K562 (cell line): Measurements from ENCODE around the gene PSMG3. TPM values are rescaled to one million over a fixed set of nuclear protein-coding genes. Genes with fewer than 3 reads are reported as not detected.

Experiments
- ATAC-seq: fragments of 200-7000 bp; cut with Tn5 transposase; 3 replicates; pipeline ENCODE4 v1.9.1; 2020; ENCODE audit warnings: moderate library complexity
- BruUV-seq: library from RNA; stranded (reverse); fragments of 400-500 nt; replicated peaks from 2 replicates; lab custom pipeline; 2021; lab: Mats Ljungman, UMichigan
- CTCF ChIA-PET: fragments of 300-600 bp; formaldehyde crosslinking; extraction: SDS; loops from one replicate; lab custom pipeline; 2021; ENCODE audit warnings: low intra/inter-chr PET ratio; lab: Yijun Ruan, JAX
- POLR2A ChIA-PET: fragments of 300-600, 350-650 bp; sonication (Branson Sonifier 250); formaldehyde crosslinking; extraction: SDS; loops from one replicate; lab custom pipeline; 2021; ENCODE audit warnings: antibody characterized with exemption, inconsistent platforms; lab: Yijun Ruan, JAX
- DNase-seq, 4 experiments: peaks; one replicate each; pipeline versions ENCODE4 v3.0.0 to v3.0.0-alpha.2; 2011 to 2018; ENCODE audit warnings: low spot score in 3 of 4, mixed read lengths in 3 of 4; ENCODE audit errors: extremely low read depth in 1 of 4
- FAIRE-seq: peaks from 2 replicates; lab custom pipeline; 2011; peaks lifted over from hg19 to GRCh38; lab: Jason Lieb, UNC
- H2AFZ ChIP-seq: 2 replicates; pipeline ENCODE4 v1.6.0; 2011; ENCODE audit warnings: low read depth, low read length, control low read depth, inconsistent platforms
- H3K27ac ChIP-seq: fragments of 200-600 bp; 3 replicates; pipeline ENCODE4 v1.8.0; 2011; ENCODE audit warnings: low read depth, mild to moderate bottlenecking, control low read depth, inconsistent platforms, low read length, moderate library complexity, mixed read lengths; ENCODE audit errors: extremely low read depth
- H3K27me3 ChIP-seq, 2 experiments: fragments of 300-600 bp in 1 of 2; 2 replicates in 1 of 2; 3 replicates in 1 of 2; pipeline versions ENCODE4 v1.6.0 to v1.8.0; 2011; ENCODE audit warnings: inconsistent platforms in 2 of 2, low read length in 2 of 2, mild to moderate bottlenecking in 1 of 2, mixed read lengths in 1 of 2, moderate library complexity in 1 of 2; ENCODE audit not compliant: control insufficient read depth in 2 of 2, insufficient read depth in 2 of 2
- H3K36me3 ChIP-seq: fragments of 300-600 bp; 3 replicates; pipeline ENCODE4 v1.8.0; 2011; ENCODE audit warnings: mild to moderate bottlenecking, low read length, inconsistent platforms; ENCODE audit not compliant: control insufficient read depth, insufficient read depth
- H3K4me1 ChIP-seq, 2 experiments: fragments of 200-600 bp in 1 of 2; replicated peaks in 1 of 2; 2 replicates in 1 of 2; 3 replicates in 1 of 2; pipeline versions ENCODE4 v1.5.1 to v1.8.0; 2011; ENCODE audit warnings: inconsistent platforms in 2 of 2, low read length in 2 of 2, mild to moderate bottlenecking in 1 of 2, mixed read lengths in 1 of 2, moderate library complexity in 1 of 2; ENCODE audit not compliant: control insufficient read depth in 2 of 2, insufficient read depth in 2 of 2
- H3K4me2 ChIP-seq: 2 replicates; pipeline ENCODE4 v1.6.1; 2011; ENCODE audit warnings: low read length, control low read depth, inconsistent platforms, mixed read lengths; ENCODE audit not compliant: insufficient read depth
- H3K4me3 ChIP-seq: fragments of 200-600 bp; sonication (generic), shearing (Covaris generic); 2 replicates; pipeline ENCODE4 v1.5.1; 2016; ENCODE audit warnings: control low read depth, inconsistent platforms
- H3K79me2 ChIP-seq: fragments of 200-600 bp; 3 replicates; pipeline ENCODE4 v1.8.0; 2011; ENCODE audit warnings: low read length, inconsistent platforms; ENCODE audit not compliant: control insufficient read depth, insufficient read depth
- H3K9ac ChIP-seq, 2 experiments: 2 replicates each; pipeline versions ENCODE4 v1.6.0 to v1.6.1; 2011; ENCODE audit warnings: low read depth in 2 of 2, low read length in 2 of 2, control low read depth in 1 of 2, inconsistent platforms in 1 of 2, mild to moderate bottlenecking in 1 of 2, mixed read lengths in 1 of 2; ENCODE audit not compliant: insufficient read depth in 1 of 2
- H3K9me1 ChIP-seq: one replicate; pipeline ENCODE4 v1.6.0; 2011; ENCODE audit warnings: inconsistent platforms, mild to moderate bottlenecking, low read length, moderate library complexity; ENCODE audit not compliant: control insufficient read depth, insufficient read depth
- H3K9me3 ChIP-seq: replicated peaks from 2 replicates; pipeline ENCODE4 v1.5.1; 2011; ENCODE audit warnings: low read depth, low read length, inconsistent platforms; ENCODE audit not compliant: control insufficient read depth, insufficient read depth
- H4K20me1 ChIP-seq: replicated peaks from 2 replicates; pipeline ENCODE4 v1.6.1; 2011; ENCODE audit warnings: low read length, inconsistent platforms, mixed read lengths; ENCODE audit not compliant: control insufficient read depth, insufficient read depth
- HOMEZ ChIP-seq: fragments of 250-450 bp; sonication (Bioruptor Pico); IDR thresholded peaks from 2 replicates; pipeline ENCODE4 v1.4.0; 2020; ENCODE audit warnings: mild to moderate bottlenecking, moderate library complexity
- ZBTB26 ChIP-seq: fragments of 450-650 bp; formaldehyde crosslinking; IDR thresholded peaks from 2 replicates; pipeline ENCODE4 v1.4.0; 2022; ENCODE audit warnings: missing genetic modification characterization
- WGBS: fragments of 100-300 bp; shearing (Covaris generic); methylation state at CpG from one replicate; pipeline ENCODE4 v1.1.6; 2016; ENCODE audit warnings: low coverage, mixed read lengths; ENCODE audit not compliant: insufficient coverage; ENCODE audit errors: missing lambda C conversion rate; 5-methylcytosine and 5-hydroxymethylcytosine counted together
- in situ Hi-C: fragments of 300-500 bp; cut with MboI; formaldehyde crosslinking; loops from 4 replicates; pipeline ENCODE4 v1.15.0; 2018; ENCODE audit warnings: inconsistent platforms, mixed read lengths
- intact Hi-C: fragments of 100-400 bp; cut with micrococcal nuclease; formaldehyde crosslinking; loops from 2 replicates; pipeline ENCODE4 v1.14.2; 2022
- polyA plus RNA-seq, 8 experiments: library from polyadenylated mRNA; depleted of rRNA in 4 of 8; stranded (reverse) in 5 of 8; unstranded in 3 of 8; fragments of >200 nt; fragmentation: Nextera tagmentation in 2 of 8; fragmentation: Illumina TruSeq in 1 of 8; extraction: Ambion mirVana in 2 of 8; extraction: Trizol in 1 of 8; gene quantifications; 2 replicates each; pipeline versions ENCODE4 v1.2.1 to v1.2.3, GENCODE V29; 2011 to 2014; ENCODE audit warnings: inconsistent platforms in 1 of 8, missing spikeins in 1 of 8
- total RNA-seq, 7 experiments: library from RNA; depleted of rRNA in 6 of 7; stranded (reverse); fragments of >200 nt in 6 of 7; fragmentation: Illumina TruSeq in 2 of 7; extraction: Trizol in 2 of 7; gene quantifications; 2 replicates each; pipeline versions ENCODE4 v1.2.1 to v1.2.3, GENCODE V29; 2011 to 2021; ENCODE audit warnings: low replicate concordance in 1 of 7

Gene PSMG3
- total and polyA plus RNA-seq, 9 of the 15 experiments (the other 6 are each of a cell fraction or from before 2014, with no cell fraction given) = 34.8 to 122 (median 80.1) TPM

- H3K4me1 ChIP-seq = peaks cover 0 to 15% of the 10 kb centered on the region in 2 experiments; a peak in 3 of 5 replicates
- in situ Hi-C loops = no loop called here
- H3K9me3 ChIP-seq = no peaks in the 10 kb centered on the region; the same call in 1 of the 2 replicates
- BruUV-seq = no TSS peak
- H3K79me2 ChIP-seq = no peaks in the 10 kb centered on the region
- no peak overlapping the region for H3K27ac ChIP-seq
- peaks cover 48 to 75% of the 10 kb centered on the region in 2 experiments; a peak in 4 of 5 replicates for H3K27me3 ChIP-seq
- intact Hi-C loops = no loop called here
- no peak overlapping the region for H2AFZ ChIP-seq
- H3K4me3 ChIP-seq = no peak overlapping the region
- H3K4me2 ChIP-seq = no peak overlapping the region
- WGBS = 0% methylated on average over 4 of the region's 4 CpGs
- DNase-seq (no peak), ATAC-seq (no peak), FAIRE-seq (no peak)
- POLR2A ChIA-PET = no interaction called here
- H3K9ac ChIP-seq = no peak overlapping the region
- no peaks in the 10 kb centered on the region for H3K9me1 ChIP-seq
- H4K20me1 ChIP-seq = 0 out of 2 replicates have a peak, but pooled peaks cover 9% of the 10 kb centered on the region
- no peaks in the 10 kb centered on the region for H3K36me3 ChIP-seq
- CTCF ChIA-PET = no interaction called here
- 0 out of 2 replicates have a peak, but pooled peaks have one; percentile 9 for TF ChIP-seq ZBTB26 (CRISPR knock-in tag)
- TF ChIP-seq HOMEZ = no peak
Measured at GRCh38 chr7:1593904-1594421, 24.1 kb upstream of the PSMG3 start.
